ENCODE results near the gene TBATA. TPM values are rescaled to one million over a fixed set of nuclear protein-coding genes. Genes with fewer than 3 reads are reported as not detected.

TBATA gene
- total RNA-seq, 1 donor from 2014 or later = not detected

DNA sequence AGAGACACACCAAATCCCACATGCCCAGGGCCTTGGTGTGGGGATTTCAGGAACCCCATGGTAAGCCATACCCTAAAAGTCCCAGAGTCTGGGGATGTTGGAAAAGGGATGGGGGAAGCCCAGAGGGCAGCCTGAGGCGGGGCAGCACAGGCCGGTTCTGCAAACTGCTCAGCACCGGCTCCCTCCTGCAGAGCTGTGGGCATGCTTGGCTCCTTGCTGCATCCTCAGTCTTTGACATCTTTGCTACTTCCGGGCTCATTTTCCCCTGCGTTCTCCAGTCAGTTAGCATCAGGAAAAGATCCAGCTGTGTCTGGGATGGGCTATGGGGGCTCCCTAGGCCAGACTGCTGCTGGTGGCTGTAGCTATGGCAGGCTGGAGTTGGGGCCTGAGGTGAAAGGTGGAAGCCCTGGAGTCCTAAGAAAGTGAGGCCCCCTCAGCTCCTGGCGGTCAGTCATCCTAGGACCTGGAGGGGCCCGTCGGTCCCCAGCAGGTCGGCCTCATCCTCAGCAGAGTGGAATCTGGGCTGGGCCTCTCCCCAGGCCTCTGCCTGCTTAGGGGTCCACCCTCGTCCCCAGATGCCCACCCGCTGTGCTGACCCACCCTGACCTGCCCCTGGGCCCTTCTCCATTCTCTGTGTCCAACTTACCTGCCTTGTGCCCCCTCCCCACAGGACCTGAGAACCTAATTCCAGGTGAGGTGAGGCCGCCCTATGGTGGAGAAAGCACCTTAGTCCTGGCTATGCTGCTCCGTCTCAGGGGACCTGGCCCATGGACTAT is 9.3 kb downstream of the TBATA start:
- no peak overlapping the region for H3K27ac Mint-ChIP-seq (ENCODE audit: unreplicated experiment)
- TF ChIP-seq, protein P1, sequence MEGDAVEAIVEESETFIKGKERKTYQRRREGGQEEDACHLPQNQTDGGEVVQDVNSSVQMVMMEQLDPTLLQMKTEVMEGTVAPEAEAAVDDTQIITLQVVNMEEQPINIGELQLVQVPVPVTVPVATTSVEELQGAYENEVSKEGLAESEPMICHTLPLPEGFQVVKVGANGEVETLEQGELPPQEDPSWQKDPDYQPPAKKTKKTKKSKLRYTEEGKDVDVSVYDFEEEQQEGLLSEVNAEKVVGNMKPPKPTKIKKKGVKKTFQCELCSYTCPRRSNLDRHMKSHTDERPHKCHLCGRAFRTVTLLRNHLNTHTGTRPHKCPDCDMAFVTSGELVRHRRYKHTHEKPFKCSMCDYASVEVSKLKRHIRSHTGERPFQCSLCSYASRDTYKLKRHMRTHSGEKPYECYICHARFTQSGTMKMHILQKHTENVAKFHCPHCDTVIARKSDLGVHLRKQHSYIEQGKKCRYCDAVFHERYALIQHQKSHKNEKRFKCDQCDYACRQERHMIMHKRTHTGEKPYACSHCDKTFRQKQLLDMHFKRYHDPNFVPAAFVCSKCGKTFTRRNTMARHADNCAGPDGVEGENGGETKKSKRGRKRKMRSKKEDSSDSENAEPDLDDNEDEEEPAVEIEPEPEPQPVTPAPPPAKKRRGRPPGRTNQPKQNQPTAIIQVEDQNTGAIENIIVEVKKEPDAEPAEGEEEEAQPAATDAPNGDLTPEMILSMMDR (IDR thresholded peaks at IDR 0.05) = no peak
- peak; percentile 79 for DNase-seq (ENCODE audit: extremely low spot score, unreplicated experiment)
- no peaks in the 10 kb centered on the region for H3K4me1 Mint-ChIP-seq (ENCODE audit: unreplicated experiment)
- H3K27me3 Mint-ChIP-seq (ENCODE audit: unreplicated experiment) = no peaks in the 10 kb centered on the region
- no peak overlapping the region for H3K4me3 Mint-ChIP-seq (ENCODE audit: unreplicated experiment)
- no peaks in the 10 kb centered on the region for H3K9me3 Mint-ChIP-seq (ENCODE audit: unreplicated experiment)
- no peaks in the 10 kb centered on the region for H3K36me3 Mint-ChIP-seq (ENCODE audit: unreplicated experiment)

DNA sequence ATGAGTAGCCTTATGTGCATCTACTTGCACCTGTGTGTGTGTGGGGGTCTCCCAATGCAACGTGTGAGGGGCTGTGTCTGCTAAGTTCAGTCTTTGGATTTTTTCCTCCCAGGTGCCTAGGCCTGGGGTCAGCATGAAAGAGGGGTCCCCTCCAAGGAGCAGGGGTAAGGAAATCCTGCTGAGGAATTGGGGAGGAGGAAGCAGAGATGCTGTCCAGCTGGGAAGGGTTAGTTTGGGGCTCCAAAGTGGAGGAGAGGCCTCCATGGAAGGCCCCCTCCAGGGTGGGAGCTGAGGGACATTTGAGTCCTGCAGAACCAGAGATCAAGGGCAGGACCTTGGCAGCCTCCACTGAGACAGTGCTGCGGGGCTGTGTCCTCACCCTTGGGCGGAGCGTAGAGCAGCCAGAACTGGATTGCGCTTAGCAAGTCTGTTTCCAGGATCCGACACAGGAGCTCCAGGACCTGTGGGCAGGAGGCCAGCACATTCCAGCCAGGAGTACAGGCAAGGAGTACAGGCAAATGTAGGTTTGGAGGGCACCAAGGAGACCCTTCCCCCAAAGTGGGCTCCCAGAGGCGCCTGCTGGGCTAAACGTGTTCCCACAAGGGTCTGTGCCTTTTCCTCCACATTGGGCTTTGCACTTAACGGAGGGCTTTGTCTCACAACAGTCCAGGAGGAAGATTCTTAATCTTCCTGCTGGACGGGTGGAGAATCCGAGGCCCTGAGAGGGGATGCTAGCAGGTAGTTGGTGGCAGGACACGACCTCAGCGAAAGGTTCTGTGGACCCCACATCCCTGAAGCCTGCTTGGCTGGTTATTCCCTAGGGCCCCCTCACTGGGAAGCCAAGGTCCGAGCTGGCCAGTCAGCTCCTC is 10.1 kb downstream of the TBATA start:
- Mint-ChIP-seq H3K27ac (ENCODE audit: unreplicated experiment) (no peak overlapping the region), H3K36me3 (ENCODE audit: unreplicated experiment) (no peaks in the 10 kb centered on the region), H3K4me1 (ENCODE audit: unreplicated experiment) (no peaks in the 10 kb centered on the region), H3K4me3 (ENCODE audit: unreplicated experiment) (no peak overlapping the region), H3K27me3 (ENCODE audit: unreplicated experiment) (peaks cover 4% of the 10 kb centered on the region), H3K9me3 (ENCODE audit: unreplicated experiment) (no peaks in the 10 kb centered on the region)
- TF ChIP-seq, protein P1 (IDR thresholded peaks at IDR 0.05) = no peak
- peak; percentile 63 for DNase-seq (ENCODE audit: extremely low spot score, unreplicated experiment)

DNA sequence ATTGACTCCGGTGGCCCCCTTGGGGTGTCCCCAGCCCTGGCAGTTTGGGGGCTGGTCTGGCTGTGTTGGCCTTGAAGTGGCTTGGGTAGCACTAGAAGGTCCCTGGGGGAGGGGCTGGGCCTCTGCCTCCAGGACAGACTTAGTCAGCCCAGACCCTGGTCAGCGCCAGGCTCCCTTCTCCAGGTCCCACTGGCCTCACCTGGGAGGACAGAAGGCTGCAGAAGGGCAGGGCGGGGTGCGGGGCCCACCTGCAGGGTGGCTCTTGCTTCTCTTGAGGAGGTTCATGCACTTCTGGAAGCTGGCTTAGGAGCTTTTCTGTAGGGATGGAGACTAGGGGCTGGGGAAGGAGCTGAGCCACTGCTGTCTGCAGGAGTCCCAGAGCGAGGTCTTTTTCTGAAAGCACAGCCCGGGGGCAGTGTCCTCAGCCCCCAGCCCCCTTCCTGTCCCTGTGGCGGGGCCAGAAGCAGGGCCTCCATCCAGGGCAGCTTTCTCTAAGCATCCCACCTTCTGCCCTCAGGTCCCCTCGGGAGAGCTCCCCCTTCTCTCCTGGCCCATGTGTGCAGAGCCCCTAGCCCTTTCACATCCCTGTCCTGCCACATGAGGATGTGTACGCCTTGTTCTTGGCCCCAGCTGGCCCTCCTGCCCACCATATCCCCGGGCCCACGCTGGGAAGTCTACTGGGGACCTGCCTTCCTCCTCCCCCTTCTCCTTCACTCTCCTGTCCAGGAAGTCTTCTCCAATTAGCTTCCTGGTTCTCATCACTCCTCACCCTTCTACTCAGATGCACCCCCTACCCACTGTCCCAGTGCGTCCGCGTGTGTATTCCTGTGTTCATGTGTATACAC is 11.0 kb downstream of the TBATA start:
- no peaks in the 10 kb centered on the region for H3K4me1 Mint-ChIP-seq (ENCODE audit: unreplicated experiment)
- H3K9me3 Mint-ChIP-seq (ENCODE audit: unreplicated experiment) = no peaks in the 10 kb centered on the region
- no peak overlapping the region for H3K27ac Mint-ChIP-seq (ENCODE audit: unreplicated experiment)
- no peaks in the 10 kb centered on the region for H3K36me3 Mint-ChIP-seq (ENCODE audit: unreplicated experiment)
- no peak overlapping the region for H3K4me3 Mint-ChIP-seq (ENCODE audit: unreplicated experiment)
- DNase-seq (ENCODE audit: extremely low spot score, unreplicated experiment) = peak; percentile 83
- peaks cover 11% of the 10 kb centered on the region for H3K27me3 Mint-ChIP-seq (ENCODE audit: unreplicated experiment)
- TF ChIP-seq, protein P1 (IDR thresholded peaks at IDR 0.05) = no peak

DNA sequence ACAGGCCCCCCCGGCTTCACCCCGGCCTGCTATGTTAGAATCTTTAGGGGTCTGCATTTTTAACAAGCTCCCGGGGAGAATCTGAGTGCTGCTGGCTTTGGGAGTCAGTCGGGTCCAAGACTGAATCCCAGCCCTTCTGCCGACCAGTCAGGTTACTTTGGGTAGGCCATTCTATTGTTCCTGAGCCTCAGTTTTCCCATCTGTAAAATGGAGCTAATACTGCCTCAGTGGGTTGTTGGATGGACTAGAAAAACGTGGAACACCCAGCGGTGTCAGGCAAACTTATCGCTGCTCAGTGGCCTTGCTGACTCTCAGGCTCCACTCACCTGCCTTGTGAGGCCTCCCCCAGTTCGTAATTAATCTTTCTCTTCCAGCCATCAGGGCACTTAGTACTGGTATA is 11.7 kb downstream of the TBATA start:
- H3K36me3 Mint-ChIP-seq (ENCODE audit: unreplicated experiment) = no peaks in the 10 kb centered on the region
- DNase-seq (ENCODE audit: extremely low spot score, unreplicated experiment) = no peak
- TF ChIP-seq, protein P1 (IDR thresholded peaks at IDR 0.05) = no peak
- no peak overlapping the region for H3K27ac Mint-ChIP-seq (ENCODE audit: unreplicated experiment)
- no peaks in the 10 kb centered on the region for H3K9me3 Mint-ChIP-seq (ENCODE audit: unreplicated experiment)
- H3K27me3 Mint-ChIP-seq (ENCODE audit: unreplicated experiment) = peaks cover 13% of the 10 kb centered on the region
- H3K4me1 Mint-ChIP-seq (ENCODE audit: unreplicated experiment) = no peaks in the 10 kb centered on the region
- no peak overlapping the region for H3K4me3 Mint-ChIP-seq (ENCODE audit: unreplicated experiment)

Data from osteocyte (in vitro differentiated cells).